AG09309 (cell line): ENCODE data around the gene CREBRF.

Source experiments
- DNase-seq: peaks from one replicate; pipeline ENCODE4 v3.0.0-alpha.2; 2010; ENCODE audit warnings: low read depth
- H3K4me3 ChIP-seq: 2 replicates; pipeline ENCODE4 v1.5.1; 2011; ENCODE audit warnings: mild to moderate bottlenecking, low read depth, low read length, moderate library complexity; ENCODE audit not compliant: control insufficient read depth
- CTCF ChIP-seq: IDR thresholded peaks from 2 replicates; pipeline ENCODE4 v1.5.1; 2011; ENCODE audit warnings: mild to moderate bottlenecking, low read depth, low read length, inconsistent platforms; ENCODE audit not compliant: insufficient read depth, control insufficient read depth; ENCODE audit errors: missing control alignments

The CREBRF gene

GRCh38 chr5:173161148-173161547 lies 105.0 kb downstream of the CREBRF start:
- no peak for DNase-seq
- no peak for TF ChIP-seq CTCF
- no peak overlapping the region for H3K4me3 ChIP-seq

DNA sequence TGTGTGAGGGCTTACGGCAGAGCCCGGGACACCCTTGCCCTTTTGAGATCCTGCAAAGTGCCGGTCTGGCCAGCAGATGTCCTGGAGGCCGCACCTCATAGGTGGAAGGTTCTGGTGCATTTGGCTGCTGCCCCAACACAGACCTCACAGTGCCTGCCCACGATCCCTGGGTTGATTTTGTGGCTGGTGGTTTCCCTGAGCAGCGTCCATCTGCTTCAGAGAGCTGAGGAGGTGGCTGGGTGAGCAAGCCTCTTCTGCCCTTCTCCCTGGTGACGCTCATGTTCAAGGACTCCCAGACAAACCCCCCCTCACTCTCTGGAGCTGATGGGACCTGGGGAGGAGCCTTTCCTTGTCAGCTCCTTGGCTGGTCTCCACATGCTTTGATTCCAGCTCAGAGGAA lies 107.1 kb downstream of the CREBRF start:
- no peak for TF ChIP-seq CTCF
- H3K4me3 ChIP-seq, result no peak overlapping the region
- no peak for DNase-seq

DNA sequence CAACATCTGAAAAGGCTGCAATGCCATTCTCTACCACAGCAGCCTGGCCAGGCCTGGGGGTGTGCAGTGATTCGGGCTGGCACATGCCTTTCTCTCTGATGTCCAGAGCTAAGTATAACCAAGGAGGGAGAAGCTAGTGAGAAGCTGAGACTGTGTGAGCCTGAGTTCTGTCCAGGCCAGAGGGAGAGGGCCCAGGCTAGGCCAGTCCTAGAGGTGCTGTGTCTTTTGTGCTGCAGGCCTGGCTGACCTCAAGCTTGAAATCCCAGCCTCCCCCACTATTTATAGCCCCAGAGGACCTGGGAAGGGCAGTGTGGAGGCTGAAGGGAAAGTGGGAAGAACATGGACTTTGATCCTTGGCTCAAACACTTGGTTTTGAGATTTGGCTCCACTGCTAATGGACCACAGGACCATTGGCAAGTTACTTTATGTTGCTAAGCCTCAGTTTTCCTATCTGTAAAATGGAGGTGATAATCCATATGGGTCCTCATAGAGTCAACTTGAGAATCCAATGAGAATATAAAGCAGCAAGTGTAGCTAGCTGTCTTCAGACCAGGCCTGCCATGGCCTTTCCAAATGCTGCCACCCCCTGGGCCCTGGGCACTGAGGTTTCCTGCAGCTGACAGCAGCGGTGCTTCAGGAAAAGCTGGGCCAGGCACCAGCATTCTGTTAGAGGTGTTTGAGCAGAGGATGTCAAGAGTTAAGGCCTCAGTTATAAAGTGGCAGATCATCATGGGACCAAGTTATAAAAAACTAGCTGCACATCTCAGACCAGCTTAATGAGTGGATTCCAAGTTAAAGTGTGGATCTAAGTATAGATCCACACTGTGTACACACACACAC lies 109.2 kb downstream of the CREBRF start:
- H3K4me3 ChIP-seq, result no peak overlapping the region
- no peak for TF ChIP-seq CTCF
- DNase-seq, result no peak

DNA sequence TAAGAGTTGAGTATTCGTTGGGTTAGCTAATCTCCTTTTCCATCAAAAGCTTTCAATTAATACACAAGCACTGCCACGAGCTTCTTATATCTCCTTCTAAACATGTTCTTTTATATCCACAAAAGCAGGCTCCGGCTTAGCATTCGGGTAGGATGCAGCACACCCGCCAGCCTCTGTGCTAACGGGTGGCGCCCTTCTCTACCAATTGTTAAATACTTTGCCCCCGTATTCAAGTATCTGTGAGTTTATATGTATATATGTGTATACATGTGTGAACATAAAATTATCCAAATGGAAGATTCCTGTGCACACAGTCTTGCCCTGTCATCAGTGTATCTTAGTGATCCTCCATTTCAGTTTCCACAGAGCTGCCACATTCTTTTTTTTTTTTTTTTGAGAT lies 116.0 kb downstream of the CREBRF start:
- no peak for DNase-seq
- no peak for TF ChIP-seq CTCF
- H3K4me3 ChIP-seq, result no peak overlapping the region

GRCh38 chr5:173175523-173175922 lies 119.4 kb downstream of the CREBRF start:
- no peak for TF ChIP-seq CTCF
- H3K4me3 ChIP-seq, result no peak overlapping the region
- DNase-seq, result no peak

- H3K4me3 ChIP-seq, result no peak overlapping the region
- no peak for TF ChIP-seq CTCF
- DNase-seq, result no peak
Observed at GRCh38 chr5:173178369-173178910, 122.3 kb downstream of the CREBRF start.
